Vagina (tissue), 2 donors: ENCODE results near the gene GCG. TPM values are rescaled to one million over a fixed set of nuclear protein-coding genes. Genes with fewer than 3 reads are reported as not detected.

Source experiments
- DNase-seq, 2 donors: peaks; one replicate each; pipeline ENCODE4 v3.0.0-alpha.2; 2017; ENCODE audit errors: extremely low spot score in 2 of 2
- H3K27ac ChIP-seq: fragments of 200-600 bp; sonication (generic); one replicate; pipeline ENCODE4 v1.5.1; 2019
- H3K27me3 ChIP-seq: fragments of 200-600 bp; sonication (generic); one replicate; pipeline ENCODE4 v1.5.1; 2019
- H3K36me3 ChIP-seq, 2 donors: fragments of 200-600 bp; sonication (generic); one replicate each; pipeline ENCODE4 v1.5.1; 2017 to 2019
- H3K4me1 ChIP-seq: fragments of 200-600 bp; sonication (generic); one replicate; pipeline ENCODE4 v1.5.1; 2019
- H3K4me3 ChIP-seq, 2 donors: fragments of 200-600 bp; sonication (generic); 1 replicate in 1 of 2; 2 replicates in 1 of 2; pipeline ENCODE4 v1.5.1; 2016 to 2019
- H3K9me3 ChIP-seq: fragments of 200-600 bp; sonication (generic); one replicate; pipeline ENCODE4 v1.5.1; 2019
- CTCF ChIP-seq, 3 experiments: fragments of 450-650 bp in 2 of 3; fragments of 200-600 bp in 1 of 3; sonication (generic) in 1 of 3; IDR thresholded peaks; one replicate each; pipeline ENCODE4 v1.5.1; 2017 to 2019; ENCODE audit warnings: antibody characterized with exemption in 3 of 3, mild to moderate bottlenecking in 2 of 3, moderate library complexity in 2 of 3
- POLR2A ChIP-seq, 2 donors: fragments of 450-650 bp; IDR thresholded peaks; one replicate each; pipeline ENCODE4 v1.6.1; 2017; ENCODE audit warnings: antibody characterized with exemption in 2 of 2, mild to moderate bottlenecking in 2 of 2, moderate library complexity in 2 of 2
- POLR2AphosphoS5 ChIP-seq, 2 donors: sonication (generic); formaldehyde crosslinking; IDR thresholded peaks; one replicate each; pipeline ENCODE4 v1.9.0; 2017; ENCODE audit warnings: antibody characterized with exemption in 2 of 2, mild to moderate bottlenecking in 2 of 2, low read depth in 1 of 2; ENCODE audit not compliant: insufficient read depth in 1 of 2
- intact Hi-C: fragments of 100-400 bp; cut with DNase I; formaldehyde crosslinking; loops from one replicate; pipeline ENCODE4 v1.15.1; 2023
- total RNA-seq: library from RNA; depleted of rRNA; stranded (reverse); fragments of >200 nt; gene quantifications from one replicate; pipeline ENCODE4 v1.2.3, GENCODE V29; 2016

GCG gene
- total RNA-seq, 1 donor from 2014 or later = not detected

GRCh38 chr2:162166745-162167144 lies 14.7 kb upstream of the GCG start:
- Histone ChIP-seq H3K9me3 (no peaks in the 10 kb centered on the region), H3K4me1 (no peaks in the 10 kb centered on the region), H3K36me3 (no peaks in the 10 kb centered on the region), H3K4me3 (no peak overlapping the region), H3K27ac (no peak overlapping the region), H3K27me3 (no peaks in the 10 kb centered on the region)
- TF ChIP-seq POLR2AphosphoS5 (IDR thresholded peaks at IDR 0.05; ENCODE audit: insufficient read depth in 1 of 2, low read depth in 1 of 2) = no peak
- no peak for TF ChIP-seq POLR2A (IDR thresholded peaks at IDR 0.05)
- no peak for TF ChIP-seq CTCF (IDR thresholded peaks at IDR 0.05)
- intact Hi-C loops = loop anchor here (1.0 kb wide), 1 partner anchor 9 kb away; no protein-coding TSS in a partner anchor
- DNase-seq = no peak

- TF ChIP-seq POLR2A (IDR thresholded peaks at IDR 0.05) (no peak), POLR2AphosphoS5 (IDR thresholded peaks at IDR 0.05; ENCODE audit: insufficient read depth in 1 of 2, low read depth in 1 of 2) (no peak), CTCF (IDR thresholded peaks at IDR 0.05) (no peak)
- H3K27me3 ChIP-seq = no peaks in the 10 kb centered on the region
- intact Hi-C loops = loop anchor here (1.0 kb wide), 1 partner anchor 9 kb away; no protein-coding TSS in a partner anchor
Measured at GRCh38 chr2:162166174-162166573, 14.1 kb upstream of the GCG start.

GRCh38 chr2:162164802-162165201 lies 12.8 kb upstream of the GCG start:
- intact Hi-C loops = no loop called here
- Histone ChIP-seq H3K27me3 (no peaks in the 10 kb centered on the region), H3K27ac (no peak overlapping the region), H3K4me3 (no peak overlapping the region), H3K36me3 (no peaks in the 10 kb centered on the region), H3K9me3 (no peaks in the 10 kb centered on the region), H3K4me1 (no peaks in the 10 kb centered on the region)
- no peak for DNase-seq
- no peak for TF ChIP-seq POLR2AphosphoS5 (IDR thresholded peaks at IDR 0.05; ENCODE audit: insufficient read depth in 1 of 2, low read depth in 1 of 2)
- no peak for TF ChIP-seq CTCF (IDR thresholded peaks at IDR 0.05)
- TF ChIP-seq POLR2A (IDR thresholded peaks at IDR 0.05) = no peak

More at GRCh38 chr2:162166174-162166573, 14.1 kb upstream of the GCG start:
- no peak overlapping the region for H3K27ac ChIP-seq
- no peak overlapping the region for H3K4me3 ChIP-seq
- no peaks in the 10 kb centered on the region for H3K9me3 ChIP-seq
- no peaks in the 10 kb centered on the region for H3K36me3 ChIP-seq
- DNase-seq = no peak
- no peaks in the 10 kb centered on the region for H3K4me1 ChIP-seq

- Histone ChIP-seq H3K36me3 (no peaks in the 10 kb centered on the region), H3K4me3 (no peak overlapping the region), H3K4me1 (no peaks in the 10 kb centered on the region), H3K27ac (no peak overlapping the region), H3K27me3 (no peaks in the 10 kb centered on the region), H3K9me3 (no peaks in the 10 kb centered on the region)
- TF ChIP-seq CTCF (IDR thresholded peaks at IDR 0.05) (no peak), POLR2A (IDR thresholded peaks at IDR 0.05) (no peak)
- no peak for DNase-seq
- intact Hi-C loops = no loop called here
Measured at GRCh38 chr2:162159446-162159845, 7.4 kb upstream of the GCG start.

GRCh38 chr2:162156149-162156548 lies 4.1 kb upstream of the GCG start:
- DNase-seq = no peak
- intact Hi-C loops = no loop called here
- TF ChIP-seq POLR2A (IDR thresholded peaks at IDR 0.05) = no peak
- no peak for TF ChIP-seq POLR2AphosphoS5 (IDR thresholded peaks at IDR 0.05; ENCODE audit: insufficient read depth in 1 of 2, low read depth in 1 of 2)
- no peak for TF ChIP-seq CTCF (IDR thresholded peaks at IDR 0.05)
- Histone ChIP-seq H3K27ac (no peak overlapping the region), H3K4me3 (no peak overlapping the region), H3K36me3 (no peaks in the 10 kb centered on the region), H3K9me3 (no peaks in the 10 kb centered on the region), H3K27me3 (no peaks in the 10 kb centered on the region), H3K4me1 (no peaks in the 10 kb centered on the region)
